SU-DHL-6 (cell line): ENCODE measurements around the gene MYDGF.

Experiments
- CTCF ChIP-seq: fragments of 200-600 bp; sonication (generic); IDR thresholded peaks from one replicate; pipeline ENCODE4 v1.5.1; 2017; ENCODE audit warnings: antibody characterized with exemption, mild to moderate bottlenecking, low read length, moderate library complexity; ENCODE audit not compliant: insufficient read depth, poor library complexity, severe bottlenecking
- EZH2phosphoT487 ChIP-seq: fragments of 200-600 bp; sonication (generic), shearing (Covaris generic); conservative IDR thresholded peaks from 2 replicates; pipeline ENCODE4 v1.6.1; 2018; ENCODE audit warnings: mild to moderate bottlenecking, antibody characterized with exemption, low read length, moderate library complexity, mixed read lengths

- no peak for TF ChIP-seq CTCF
- no peak for TF ChIP-seq EZH2phosphoT487
Observed at GRCh38 chr19:4715529-4716221, 45.5 kb upstream of the MYDGF start.
